Parathyroid adenoma (tissue), 2 donors: ENCODE measurements around the gene CFAP77.

Source experiments
- H2AFZ ChIP-seq: fragments of 300-600 bp; sonication (generic); one replicate; pipeline ENCODE4 v1.7.0; 2017; ENCODE audit warnings: antibody characterized with exemption, mild to moderate bottlenecking
- H3K27ac ChIP-seq: fragments of 300-600 bp; sonication (generic); one replicate; pipeline ENCODE4 v1.7.0; 2017
- H3K27me3 ChIP-seq: fragments of 300-600 bp; sonication (generic); one replicate; pipeline ENCODE4 v1.7.0; 2017; ENCODE audit warnings: low read length; ENCODE audit not compliant: control insufficient read depth, insufficient read depth
- H3K36me3 ChIP-seq: fragments of 300-600 bp; sonication (generic); one replicate; pipeline ENCODE4 v1.7.0; 2017; ENCODE audit warnings: low read length; ENCODE audit not compliant: control insufficient read depth, insufficient read depth
- H3K4me1 ChIP-seq: fragments of 300-600 bp; sonication (generic); one replicate; pipeline ENCODE4 v1.7.0; 2017; ENCODE audit warnings: control low read depth
- H3K4me2 ChIP-seq: fragments of 300-600 bp; sonication (generic); one replicate; pipeline ENCODE4 v1.7.0; 2017; ENCODE audit warnings: low read length
- H3K4me3 ChIP-seq: fragments of 300-600 bp; sonication (generic); one replicate; pipeline ENCODE4 v1.7.0; 2017; ENCODE audit warnings: low read depth, low read length
- H3K79me2 ChIP-seq: fragments of 300-600 bp; sonication (generic); one replicate; pipeline ENCODE4 v1.7.0; 2017; ENCODE audit warnings: control low read depth
- H3K9ac ChIP-seq: fragments of 300-600 bp; sonication (generic); one replicate; pipeline ENCODE4 v1.7.0; 2017; ENCODE audit warnings: mild to moderate bottlenecking
- H3K9me3 ChIP-seq: fragments of 300-600 bp; sonication (generic); one replicate; pipeline ENCODE4 v1.7.0; 2017; ENCODE audit warnings: low read length; ENCODE audit not compliant: control insufficient read depth
- TF ChIP-seq, protein P1 (sequence below): fragments of 300-600 bp; sonication (generic); IDR thresholded peaks from one replicate; pipeline ENCODE4 v1.7.0; 2017; ENCODE audit warnings: antibody characterized with exemption, mild to moderate bottlenecking
- donor health status: primary hyperparathyroidism.

The CFAP77 gene

DNA sequence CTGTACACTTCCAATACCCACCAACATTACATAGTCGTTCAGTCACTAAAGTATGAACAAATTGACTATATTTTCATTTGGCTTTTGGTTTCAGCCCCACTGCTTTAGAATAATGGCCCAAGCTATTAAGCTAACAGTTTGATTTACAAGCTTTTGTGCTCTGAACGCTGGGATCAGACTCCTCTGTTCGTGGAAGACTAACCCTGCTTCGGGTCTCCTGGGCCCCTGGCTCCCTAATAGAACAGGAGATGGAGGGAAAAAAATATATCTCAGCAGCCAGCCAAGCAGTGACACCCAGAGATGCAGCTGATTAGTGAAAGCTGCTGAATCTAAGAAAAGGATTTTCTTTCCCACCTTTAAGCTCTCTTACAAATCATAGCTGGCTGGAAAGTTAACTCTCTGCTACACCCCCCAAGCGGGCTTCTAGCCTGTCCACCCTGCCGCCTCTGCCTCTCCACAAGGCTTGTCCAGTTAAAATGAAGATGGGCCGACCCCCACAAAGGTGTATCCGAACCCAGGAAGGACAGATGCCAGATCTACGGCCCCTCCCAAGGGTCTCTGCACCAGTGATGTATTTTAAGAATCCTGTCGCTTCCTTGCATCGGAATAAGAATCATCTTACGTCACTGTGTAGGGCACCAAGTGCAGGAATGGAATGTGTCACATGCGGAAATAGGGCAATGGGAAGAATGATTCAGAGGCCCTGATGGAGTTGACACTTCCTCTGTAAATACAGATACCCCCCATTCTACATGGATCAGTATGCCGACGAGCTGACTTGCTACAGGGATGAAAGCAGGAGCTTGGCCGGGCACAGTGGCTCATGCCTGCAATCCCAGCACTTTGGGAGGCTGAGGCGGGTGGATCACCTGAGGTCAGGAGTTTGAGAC lies 139.0 kb downstream of the CFAP77 start:
- Histone ChIP-seq H3K9ac (no peak overlapping the region), H3K4me3 (no peak overlapping the region), H2AFZ (peak overlapping the region; percentile 64), H3K36me3 (no peaks in the 10 kb centered on the region), H3K4me2 (no peak overlapping the region), H3K9me3 (no peaks in the 10 kb centered on the region), H3K27me3 (no peaks in the 10 kb centered on the region), H3K79me2 (no peaks in the 10 kb centered on the region), H3K27ac (peak overlapping the region; percentile 63), H3K4me1 (peaks cover 3% of the 10 kb centered on the region)
- TF ChIP-seq, protein P1, sequence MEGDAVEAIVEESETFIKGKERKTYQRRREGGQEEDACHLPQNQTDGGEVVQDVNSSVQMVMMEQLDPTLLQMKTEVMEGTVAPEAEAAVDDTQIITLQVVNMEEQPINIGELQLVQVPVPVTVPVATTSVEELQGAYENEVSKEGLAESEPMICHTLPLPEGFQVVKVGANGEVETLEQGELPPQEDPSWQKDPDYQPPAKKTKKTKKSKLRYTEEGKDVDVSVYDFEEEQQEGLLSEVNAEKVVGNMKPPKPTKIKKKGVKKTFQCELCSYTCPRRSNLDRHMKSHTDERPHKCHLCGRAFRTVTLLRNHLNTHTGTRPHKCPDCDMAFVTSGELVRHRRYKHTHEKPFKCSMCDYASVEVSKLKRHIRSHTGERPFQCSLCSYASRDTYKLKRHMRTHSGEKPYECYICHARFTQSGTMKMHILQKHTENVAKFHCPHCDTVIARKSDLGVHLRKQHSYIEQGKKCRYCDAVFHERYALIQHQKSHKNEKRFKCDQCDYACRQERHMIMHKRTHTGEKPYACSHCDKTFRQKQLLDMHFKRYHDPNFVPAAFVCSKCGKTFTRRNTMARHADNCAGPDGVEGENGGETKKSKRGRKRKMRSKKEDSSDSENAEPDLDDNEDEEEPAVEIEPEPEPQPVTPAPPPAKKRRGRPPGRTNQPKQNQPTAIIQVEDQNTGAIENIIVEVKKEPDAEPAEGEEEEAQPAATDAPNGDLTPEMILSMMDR: no peak

DNA sequence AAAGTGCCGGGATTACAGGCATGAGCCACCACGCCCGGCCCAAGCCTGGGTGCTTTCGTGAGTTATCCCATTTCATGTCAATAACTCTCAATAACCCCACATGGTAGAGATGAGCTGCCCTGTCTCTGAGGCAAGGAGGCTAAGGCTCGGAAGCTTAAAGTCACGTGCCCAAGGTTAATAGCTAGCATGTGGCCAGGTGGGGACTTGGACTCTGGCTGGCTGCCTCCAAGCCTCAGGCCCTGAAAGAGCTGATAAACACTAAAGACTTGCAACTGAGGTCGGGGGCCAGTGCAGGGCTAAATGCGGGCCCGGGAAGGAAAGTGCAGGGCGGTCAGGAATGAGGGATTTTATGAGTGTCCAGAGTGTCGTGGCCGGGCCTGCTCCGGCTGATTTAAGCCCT lies 141.5 kb downstream of the CFAP77 start:
- no peak overlapping the region for H3K27ac ChIP-seq
- TF ChIP-seq, protein P1: no peak
- no peak overlapping the region for H3K4me3 ChIP-seq
- H3K27me3 ChIP-seq: no peaks in the 10 kb centered on the region
- no peaks in the 10 kb centered on the region for H3K79me2 ChIP-seq
- no peak overlapping the region for H2AFZ ChIP-seq
- H3K4me2 ChIP-seq: no peak overlapping the region
- H3K9me3 ChIP-seq: no peaks in the 10 kb centered on the region
- peaks cover 3% of the 10 kb centered on the region for H3K4me1 ChIP-seq
- no peak overlapping the region for H3K9ac ChIP-seq
- H3K36me3 ChIP-seq: no peaks in the 10 kb centered on the region

- TF ChIP-seq, protein P1: no peak
- H3K9me3 ChIP-seq: no peaks in the 10 kb centered on the region
- H3K79me2 ChIP-seq: no peaks in the 10 kb centered on the region
- H3K4me3 ChIP-seq: no peak overlapping the region
- no peak overlapping the region for H3K4me2 ChIP-seq
- no peak overlapping the region for H2AFZ ChIP-seq
- no peak overlapping the region for H3K9ac ChIP-seq
- H3K36me3 ChIP-seq: no peaks in the 10 kb centered on the region
- H3K27ac ChIP-seq: no peak overlapping the region
- H3K27me3 ChIP-seq: no peaks in the 10 kb centered on the region
- H3K4me1 ChIP-seq: peaks cover 3% of the 10 kb centered on the region
These were observed 142.0 kb downstream of the CFAP77 start for GRCh38 chr9:132552041-132552440.

DNA sequence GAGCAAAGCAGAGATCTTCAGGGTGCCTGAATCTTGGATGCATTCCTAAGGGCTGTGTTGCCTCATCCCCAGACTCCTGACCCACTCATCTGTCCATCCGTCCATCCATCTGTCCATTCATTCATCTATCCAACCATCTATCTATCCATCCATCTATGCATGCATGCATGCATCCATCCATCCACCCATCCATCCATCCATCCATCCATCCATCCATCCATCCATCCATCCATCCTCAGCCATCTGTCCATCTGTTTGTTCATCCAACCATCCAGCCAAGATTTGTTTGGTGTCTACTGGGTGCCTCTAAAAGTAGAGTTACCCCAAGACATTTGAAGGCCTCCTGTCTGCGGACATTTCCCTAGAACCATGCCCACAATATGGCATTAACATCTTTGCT lies 144.7 kb downstream of the CFAP77 start:
- no peaks in the 10 kb centered on the region for H3K36me3 ChIP-seq
- H3K9ac ChIP-seq: no peak overlapping the region
- TF ChIP-seq, protein P1: no peak
- H3K79me2 ChIP-seq: no peaks in the 10 kb centered on the region
- no peak overlapping the region for H3K27ac ChIP-seq
- H3K4me2 ChIP-seq: no peak overlapping the region
- no peaks in the 10 kb centered on the region for H3K4me1 ChIP-seq
- no peak overlapping the region for H2AFZ ChIP-seq
- H3K9me3 ChIP-seq: no peaks in the 10 kb centered on the region
- H3K27me3 ChIP-seq: no peaks in the 10 kb centered on the region
- no peak overlapping the region for H3K4me3 ChIP-seq

GRCh38 chr9:132555528-132555927 lies 145.5 kb downstream of the CFAP77 start:
- Histone ChIP-seq H3K27me3 (no peaks in the 10 kb centered on the region), H3K27ac (no peak overlapping the region), H3K79me2 (no peaks in the 10 kb centered on the region), H3K4me2 (no peak overlapping the region), H3K9ac (no peak overlapping the region), H3K36me3 (no peaks in the 10 kb centered on the region), H3K9me3 (no peaks in the 10 kb centered on the region), H3K4me3 (no peak overlapping the region), H3K4me1 (peaks cover 3% of the 10 kb centered on the region), H2AFZ (no peak overlapping the region)
- TF ChIP-seq, protein P1: no peak
